DOHH2 (cell line): ENCODE data around the gene LYPD6B.

Experiments
- H3F3A ChIP-seq: fragments of 200-600 bp; sonication (generic), shearing (Covaris generic); 2 replicates; pipeline ENCODE4 v1.6.0; 2016; ENCODE audit warnings: antibody characterized with exemption, mild to moderate bottlenecking; ENCODE audit not compliant: control insufficient read depth, insufficient read depth
- H3K27ac ChIP-seq: fragments of 200-600 bp; sonication (generic); 2 replicates; pipeline ENCODE4 v1.5.1; 2014; ENCODE audit warnings: low read depth, mild to moderate bottlenecking, low read length, moderate library complexity
- H3K27me3 ChIP-seq: fragments of 200-600 bp; sonication (generic); 2 replicates; pipeline ENCODE4 v1.6.1; 2014; ENCODE audit warnings: mild to moderate bottlenecking, low read length, mixed read lengths; ENCODE audit not compliant: control insufficient read depth
- H3K36me3 ChIP-seq: fragments of 200-600 bp; sonication (generic); 2 replicates; pipeline ENCODE4 v1.6.1; 2014; ENCODE audit warnings: mild to moderate bottlenecking, low read length, moderate library complexity, mixed read lengths; ENCODE audit not compliant: control insufficient read depth
- H3K4me1 ChIP-seq: fragments of 200-600 bp; sonication (generic); 2 replicates; pipeline ENCODE4 v1.6.1; 2014; ENCODE audit warnings: mild to moderate bottlenecking, low read length, mixed read lengths; ENCODE audit not compliant: control insufficient read depth
- H3K4me2 ChIP-seq: fragments of 200-600 bp; sonication (generic); 2 replicates; pipeline ENCODE4 v1.6.0; 2014; ENCODE audit warnings: mild to moderate bottlenecking, low read length, moderate library complexity
- H3K4me3 ChIP-seq: fragments of 200-600 bp; sonication (generic); 2 replicates; pipeline ENCODE4 v1.5.1; 2014; ENCODE audit warnings: mild to moderate bottlenecking, low read length, mixed read lengths
- H3K79me2 ChIP-seq: fragments of 200-600 bp; sonication (generic); 2 replicates; pipeline ENCODE4 v1.6.1; 2014; ENCODE audit warnings: mild to moderate bottlenecking, low read length, mixed read lengths; ENCODE audit not compliant: control insufficient read depth
- H3K9me2 ChIP-seq: fragments of 200-600 bp; sonication (generic); replicated peaks from 2 replicates; pipeline ENCODE4 v1.6.1; 2014; ENCODE audit warnings: mild to moderate bottlenecking, low read length, mixed read lengths; ENCODE audit not compliant: control insufficient read depth
- H3K9me3 ChIP-seq: fragments of 200-600 bp; sonication (generic); 2 replicates; pipeline ENCODE4 v1.6.1; 2014; ENCODE audit warnings: antibody characterized with exemption, low read length, mixed read lengths; ENCODE audit not compliant: control insufficient read depth, insufficient read depth
- H4K20me1 ChIP-seq: fragments of 200-600 bp; sonication (generic); 2 replicates; pipeline ENCODE4 v1.6.0; 2014; ENCODE audit warnings: low read depth, mild to moderate bottlenecking, antibody characterized with exemption, low read length, moderate library complexity; ENCODE audit not compliant: control insufficient read depth, insufficient read depth
- CTCF ChIP-seq: fragments of 200-600 bp; sonication (generic); IDR thresholded peaks from one replicate; pipeline ENCODE4 v1.5.1; 2014; ENCODE audit warnings: antibody characterized with exemption, mild to moderate bottlenecking, low read depth, low read length; ENCODE audit not compliant: poor library complexity, severe bottlenecking
- EZH2phosphoT487 ChIP-seq: fragments of 200-600 bp; sonication (generic); IDR thresholded peaks from 2 replicates; pipeline ENCODE4 v1.6.1; 2017; ENCODE audit warnings: borderline replicate concordance, mild to moderate bottlenecking, antibody characterized with exemption, low read length, moderate library complexity, mixed read lengths

LYPD6B gene

GRCh38 chr2:149055751-149056150 is 17.3 kb downstream of the LYPD6B start:
- Histone ChIP-seq H3K4me3 (no peak overlapping the region), H3F3A (no peaks in the 10 kb centered on the region), H3K9me3 (no peaks in the 10 kb centered on the region), H3K4me1 (0 out of 2 replicates have a peak, but pooled peaks cover 3% of the 10 kb centered on the region), H3K27ac (no peak overlapping the region), H3K9me2 (no peaks in the 10 kb centered on the region), H3K27me3 (no peaks in the 10 kb centered on the region), H4K20me1 (no peaks in the 10 kb centered on the region), H3K4me2 (no peak overlapping the region), H3K36me3 (no peaks in the 10 kb centered on the region), H3K79me2 (peaks cover 27% of the 10 kb centered on the region)
- TF ChIP-seq EZH2phosphoT487 (no peak), CTCF (no peak)

- Histone ChIP-seq H4K20me1 (no peaks in the 10 kb centered on the region), H3K4me1 (0 out of 2 replicates have a peak, but pooled peaks cover 3% of the 10 kb centered on the region), H3K36me3 (no peaks in the 10 kb centered on the region), H3F3A (no peaks in the 10 kb centered on the region), H3K4me2 (no peak overlapping the region), H3K27me3 (no peaks in the 10 kb centered on the region), H3K79me2 (peaks cover 27% of the 10 kb centered on the region), H3K9me2 (no peaks in the 10 kb centered on the region), H3K9me3 (no peaks in the 10 kb centered on the region), H3K4me3 (no peak overlapping the region), H3K27ac (no peak overlapping the region)
- no peak for TF ChIP-seq CTCF
- no peak for TF ChIP-seq EZH2phosphoT487
Observed at GRCh38 chr2:149056541-149057255, 18.2 kb downstream of the LYPD6B start.

GRCh38 chr2:149057401-149057800 is 18.9 kb downstream of the LYPD6B start:
- Histone ChIP-seq H4K20me1 (no peaks in the 10 kb centered on the region), H3K27me3 (no peaks in the 10 kb centered on the region), H3K4me2 (no peak overlapping the region), H3K9me2 (no peaks in the 10 kb centered on the region), H3K27ac (no peak overlapping the region), H3K4me1 (peaks cover 4% of the 10 kb centered on the region), H3K36me3 (no peaks in the 10 kb centered on the region), H3K4me3 (no peak overlapping the region), H3K79me2 (peaks cover 27% of the 10 kb centered on the region), H3F3A (no peaks in the 10 kb centered on the region), H3K9me3 (no peaks in the 10 kb centered on the region)
- TF ChIP-seq CTCF: no peak
- no peak for TF ChIP-seq EZH2phosphoT487
